Peyer's patch (tissue), 4 donors: ENCODE data around the gene TMEM169.

Experiments
- CTCF ChIP-seq, 6 experiments: fragments of 450-650 bp in 4 of 6; fragments of 200-600 bp in 2 of 6; sonication (generic) in 1 of 6; IDR thresholded peaks; one replicate each; pipeline ENCODE4 v1.5.1; 2017 to 2019; ENCODE audit warnings: antibody characterized with exemption in 6 of 6, mild to moderate bottlenecking in 3 of 6, moderate library complexity in 1 of 6
- POLR2A ChIP-seq, 2 donors: fragments of 450-650 bp; IDR thresholded peaks; one replicate each; pipeline ENCODE4 v1.5.1; 2017; ENCODE audit warnings: antibody characterized with exemption in 2 of 2, mild to moderate bottlenecking in 2 of 2, moderate library complexity in 2 of 2

DNA sequence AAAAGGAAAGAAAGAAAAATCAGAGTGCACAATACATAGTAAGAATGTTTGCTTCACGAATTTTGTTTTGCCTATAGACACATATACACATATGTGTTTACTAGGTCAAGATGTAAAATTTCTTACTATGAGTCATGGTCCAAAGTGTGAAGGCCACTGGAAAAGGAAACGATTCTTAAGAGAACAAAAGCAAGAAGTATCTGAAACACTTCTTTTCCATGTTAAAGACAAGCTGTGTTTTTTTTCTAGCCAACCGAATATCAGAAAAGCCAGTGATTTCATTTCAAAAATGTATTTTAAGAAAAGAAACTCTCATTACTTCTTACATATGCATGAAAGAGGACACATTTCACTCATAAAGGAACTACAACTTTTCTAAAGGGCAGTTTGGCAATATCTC, 25.0 kb upstream of the TMEM169 start:
- TF ChIP-seq CTCF (IDR thresholded peaks at IDR 0.05) (no peak), POLR2A (IDR thresholded peaks at IDR 0.05) (no peak)
